Measurements from ENCODE around the gene SH3PXD2B. TPM values are rescaled to one million over a fixed set of nuclear protein-coding genes. Genes with fewer than 3 reads are reported as not detected.

SH3PXD2B gene
- total and polyA plus RNA-seq, 2 of the 13 experiments (the other 11 are each of a cell fraction or from before 2014, with no cell fraction given) = 3.4 to 4.6 TPM

DNA sequence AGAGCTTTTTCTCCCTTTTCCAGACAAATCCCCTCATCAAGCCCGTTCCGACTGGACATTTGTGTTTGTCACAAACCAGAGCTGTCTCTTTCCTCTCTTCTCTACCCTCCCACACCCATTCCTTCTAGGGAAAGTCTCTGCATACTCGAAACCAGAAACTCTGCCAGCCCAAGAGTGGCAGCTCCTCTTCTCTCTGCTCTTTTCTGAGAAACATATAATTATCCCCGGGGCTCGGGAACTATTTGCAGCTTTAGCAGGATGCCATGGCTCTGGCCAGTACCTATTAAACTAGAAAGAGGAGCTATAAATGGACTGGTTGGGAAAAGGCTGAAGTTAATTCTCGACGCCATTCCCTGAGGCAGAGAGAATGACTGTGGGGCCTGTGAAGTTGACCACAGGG lies 82.6 kb downstream of the SH3PXD2B start (continued):
- TF ChIP-seq, protein P1, sequence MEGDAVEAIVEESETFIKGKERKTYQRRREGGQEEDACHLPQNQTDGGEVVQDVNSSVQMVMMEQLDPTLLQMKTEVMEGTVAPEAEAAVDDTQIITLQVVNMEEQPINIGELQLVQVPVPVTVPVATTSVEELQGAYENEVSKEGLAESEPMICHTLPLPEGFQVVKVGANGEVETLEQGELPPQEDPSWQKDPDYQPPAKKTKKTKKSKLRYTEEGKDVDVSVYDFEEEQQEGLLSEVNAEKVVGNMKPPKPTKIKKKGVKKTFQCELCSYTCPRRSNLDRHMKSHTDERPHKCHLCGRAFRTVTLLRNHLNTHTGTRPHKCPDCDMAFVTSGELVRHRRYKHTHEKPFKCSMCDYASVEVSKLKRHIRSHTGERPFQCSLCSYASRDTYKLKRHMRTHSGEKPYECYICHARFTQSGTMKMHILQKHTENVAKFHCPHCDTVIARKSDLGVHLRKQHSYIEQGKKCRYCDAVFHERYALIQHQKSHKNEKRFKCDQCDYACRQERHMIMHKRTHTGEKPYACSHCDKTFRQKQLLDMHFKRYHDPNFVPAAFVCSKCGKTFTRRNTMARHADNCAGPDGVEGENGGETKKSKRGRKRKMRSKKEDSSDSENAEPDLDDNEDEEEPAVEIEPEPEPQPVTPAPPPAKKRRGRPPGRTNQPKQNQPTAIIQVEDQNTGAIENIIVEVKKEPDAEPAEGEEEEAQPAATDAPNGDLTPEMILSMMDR (CRISPR knock-in tag; IDR thresholded peaks at IDR 0.05) = no peak
- TF ChIP-seq ZNF878 (CRISPR knock-in tag; IDR thresholded peaks at IDR 0.05) (no peak), PCBP2 (optimal IDR thresholded peaks at IDR 0.05; ENCODE audit: low read depth, low read length, poor library complexity, severe bottlenecking) (no peak), TEAD3 (CRISPR knock-in tag; optimal IDR thresholded peaks at IDR 0.05; ENCODE audit: borderline replicate concordance) (no peak), ERF (CRISPR knock-in tag; IDR thresholded peaks at IDR 0.05) (no peak)

DNA sequence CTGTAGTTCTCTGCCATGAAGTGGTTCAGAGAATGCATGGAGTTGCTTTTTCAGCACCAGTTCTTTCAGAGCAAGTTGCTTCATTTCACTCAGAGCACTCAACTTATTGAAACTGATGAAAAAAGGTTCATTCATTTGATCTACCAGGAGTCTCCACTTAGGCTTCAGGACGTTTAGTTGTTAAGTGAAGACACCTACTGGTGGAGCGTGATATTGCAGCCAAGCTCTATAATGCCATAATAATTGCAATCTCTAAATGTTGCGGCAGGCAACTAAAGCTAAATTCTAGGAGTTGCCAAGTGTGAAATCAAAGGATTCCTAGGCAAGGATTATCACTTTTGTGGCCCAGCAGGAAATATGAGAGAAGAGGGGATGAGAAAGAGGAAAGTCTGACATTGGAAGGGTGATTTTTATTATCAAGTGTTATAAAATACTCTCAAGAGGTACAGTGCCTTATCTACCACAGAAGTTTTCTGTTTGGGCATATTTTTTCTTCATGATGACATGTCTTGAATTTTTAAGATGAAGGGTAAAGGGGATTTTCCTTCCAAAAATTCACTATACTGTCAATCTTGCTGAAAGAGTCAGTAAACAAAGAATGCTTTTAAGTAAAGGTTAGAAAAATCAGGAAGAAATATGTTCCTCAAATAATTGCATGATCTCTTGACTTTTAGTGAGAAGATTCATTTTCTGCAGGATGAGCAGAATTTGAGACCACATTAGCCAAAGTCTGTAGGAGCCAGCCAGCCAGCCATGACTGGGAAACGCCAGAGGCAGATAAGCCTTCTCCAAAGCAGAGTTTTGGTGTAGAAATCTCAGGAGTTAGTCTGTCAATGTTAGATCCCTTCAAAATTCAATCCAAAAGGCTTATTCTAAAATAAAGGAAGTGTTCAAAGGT lies 83.4 kb downstream of the SH3PXD2B start:
- Histone ChIP-seq H3K27me3 (ENCODE audit: control insufficient read depth in 1 of 2, insufficient read depth in 2 of 2, low read length in 2 of 2) (no peaks in the 10 kb centered on the region), H4K20me1 (ENCODE audit: insufficient read depth, low read length) (no peaks in the 10 kb centered on the region), H3K79me2 (ENCODE audit: insufficient read depth, low read length) (no peaks in the 10 kb centered on the region), H2AFZ (ENCODE audit: low read length) (no peak overlapping the region), H3K4me3 (replicated peaks in 1 of 3; ENCODE audit: insufficient read depth in 1 of 3, low read depth in 2 of 3, low read length in 3 of 3) (no peak overlapping the region), H3K4me2 (ENCODE audit: low read depth, low read length) (no peak overlapping the region), H3K9me3 (ENCODE audit: low read length) (peaks cover 15% of the 10 kb centered on the region), H3K9ac (ENCODE audit: insufficient read depth, low read depth, low read length) (no peak overlapping the region), H3K27ac (ENCODE audit: extremely low read length, insufficient read depth, low read length) (no peak overlapping the region), H3K4me1 (ENCODE audit: insufficient read depth, low read length) (no peaks in the 10 kb centered on the region), H3K36me3 (replicated peaks in 1 of 2; ENCODE audit: control insufficient read depth in 1 of 2, insufficient read depth in 2 of 2, low read length in 2 of 2) (no peaks in the 10 kb centered on the region)
- CTCF ChIA-PET (ENCODE audit: low intra/inter-chr PET ratio, low total read pairs) = no interaction called here
- no TSS peak for BruUV-seq (replicated peaks)
- TF ChIP-seq SMC3 (IDR thresholded peaks at IDR 0.05; ENCODE audit: low read length) (peak; percentile 23; the same call in 1 of the 2 replicates), NR2C2 (CRISPR knock-in tag; IDR thresholded peaks at IDR 0.05; ENCODE audit: borderline replicate concordance) (no peak), STAG1 (CRISPR knock-in tag; IDR thresholded peaks at IDR 0.05) (peak; percentile 45), CEBPG (CRISPR knock-in tag; IDR thresholded peaks at IDR 0.05) (0 out of 2 replicates have a peak, but pooled peaks have one; percentile 6)
- TF ChIP-seq, protein P2, sequence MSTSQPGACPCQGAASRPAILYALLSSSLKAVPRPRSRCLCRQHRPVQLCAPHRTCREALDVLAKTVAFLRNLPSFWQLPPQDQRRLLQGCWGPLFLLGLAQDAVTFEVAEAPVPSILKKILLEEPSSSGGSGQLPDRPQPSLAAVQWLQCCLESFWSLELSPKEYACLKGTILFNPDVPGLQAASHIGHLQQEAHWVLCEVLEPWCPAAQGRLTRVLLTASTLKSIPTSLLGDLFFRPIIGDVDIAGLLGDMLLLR (CRISPR knock-in tag; IDR thresholded peaks at IDR 0.05) = no peak
- TF ChIP-seq, protein P3, sequence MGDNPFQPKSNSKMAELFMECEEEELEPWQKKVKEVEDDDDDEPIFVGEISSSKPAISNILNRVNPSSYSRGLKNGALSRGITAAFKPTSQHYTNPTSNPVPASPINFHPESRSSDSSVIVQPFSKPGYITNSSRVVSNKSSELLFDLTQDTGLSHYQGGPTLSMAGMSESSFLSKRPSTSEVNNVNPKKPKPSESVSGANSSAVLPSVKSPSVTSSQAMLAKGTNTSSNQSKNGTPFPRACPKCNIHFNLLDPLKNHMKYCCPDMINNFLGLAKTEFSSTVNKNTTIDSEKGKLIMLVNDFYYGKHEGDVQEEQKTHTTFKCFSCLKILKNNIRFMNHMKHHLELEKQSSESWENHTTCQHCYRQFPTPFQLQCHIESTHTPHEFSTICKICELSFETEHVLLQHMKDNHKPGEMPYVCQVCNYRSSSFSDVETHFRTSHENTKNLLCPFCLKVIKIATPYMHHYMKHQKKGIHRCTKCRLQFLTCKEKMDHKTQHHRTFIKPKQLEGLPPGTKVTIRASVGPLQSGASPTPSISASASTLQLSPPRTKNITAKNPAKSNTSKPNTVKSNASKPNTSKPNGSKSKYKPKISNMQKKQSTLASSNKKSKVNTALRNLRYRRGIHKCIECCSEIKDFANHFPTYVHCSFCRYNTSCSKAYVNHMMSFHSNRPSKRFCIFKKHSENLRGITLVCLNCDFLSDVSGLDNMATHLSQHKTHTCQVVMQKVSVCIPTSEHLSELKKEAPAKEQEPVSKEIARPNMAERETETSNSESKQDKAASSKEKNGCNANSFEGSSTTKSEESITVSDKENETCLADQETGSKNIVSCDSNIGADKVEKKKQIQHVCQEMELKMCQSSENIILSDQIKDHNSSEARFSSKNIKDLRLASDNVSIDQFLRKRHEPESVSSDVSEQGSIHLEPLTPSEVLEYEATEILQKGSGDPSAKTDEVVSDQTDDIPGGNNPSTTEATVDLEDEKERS (CRISPR knock-in tag; IDR thresholded peaks at IDR 0.05) = 0 out of 2 replicates have a peak, but pooled peaks have one; percentile 62
- TF ChIP-seq, protein P1 (CRISPR knock-in tag; IDR thresholded peaks at IDR 0.05) = peak; percentile 69
- ATAC-seq (no peak), DNase-seq (ENCODE audit: low spot score) (peak; percentile 30), FAIRE-seq (peak; percentile 26)
- intact Hi-C loops (cut with micrococcal nuclease; ENCODE audit: unreplicated experiment) (no loop called here), in situ Hi-C loops (cut with HindIII; ENCODE audit: extremely low pct_ligation_motif_present, low pct_unique_long_range_greater_than_20kb) (no loop called here)
- POLR2A ChIA-PET = no interaction called here
- 55% methylated on average over 4 of the region's 4 CpGs for WGBS (ENCODE audit: low lambda C conversion rate)
